Caco-2 (cell line): ENCODE data around the gene URI1. TPM values are rescaled to one million over a fixed set of nuclear protein-coding genes. Genes with fewer than 3 reads are reported as not detected.
"Not testable (repeated sequence)": the region's sequence is repeated elsewhere in the genome, so short reads cannot be mapped to it uniquely, and the experiment has no call there.

Experiments used
- BruUV-seq: library from RNA; stranded (reverse); fragments of 400-500 nt; replicated peaks from 2 replicates; lab custom pipeline; 2021; lab: Mats Ljungman, UMichigan
- CTCF ChIA-PET: fragments of 300-600 bp; sonication (Branson Sonifier 250); formaldehyde crosslinking; loops from one replicate; lab custom pipeline; 2022; ENCODE audit warnings: antibody characterized with exemption; lab: Charles Lee
- POLR2A ChIA-PET: fragments of 300-600 bp; sonication (Branson Sonifier 250); formaldehyde crosslinking; loops from one replicate; lab custom pipeline; 2022; ENCODE audit warnings: antibody characterized with exemption; lab: Charles Lee
- DNase-seq, 2 experiments: peaks; one replicate each; pipeline versions ENCODE4 v3.0.0 to v3.0.0-alpha.2; 2020 to 2022
- H3K27me3 ChIP-seq: replicated peaks from 2 replicates; pipeline ENCODE4 v1.6.0; 2011; ENCODE audit warnings: low read length; ENCODE audit not compliant: control insufficient read depth, insufficient read depth
- H3K36me3 ChIP-seq: 2 replicates; pipeline ENCODE4 v1.5.1; 2011; ENCODE audit warnings: low read length; ENCODE audit not compliant: control insufficient read depth, insufficient read depth
- H3K4me1 ChIP-seq: fragments of 250-450 bp; sonication (Bioruptor Pico); 2 replicates; pipeline ENCODE4 v1.5.1; 2020; ENCODE audit warnings: mild to moderate bottlenecking
- H3K4me3 ChIP-seq: 2 replicates; pipeline ENCODE4 v1.5.1; 2011; ENCODE audit warnings: low read depth, mild to moderate bottlenecking, control low read depth, low read length
- H3K9me3 ChIP-seq: fragments of 250-450 bp; sonication (Bioruptor Pico); 2 replicates; pipeline ENCODE4 v1.5.1; 2020; ENCODE audit warnings: mild to moderate bottlenecking, moderate library complexity
- H3K27ac Mint-ChIP-seq: one replicate; pipeline ENCODE4 v1.8.0; 2022; ENCODE audit warnings: mixed read lengths; ENCODE audit not compliant: unreplicated experiment
- H3K27me3 Mint-ChIP-seq: one replicate; pipeline ENCODE4 v1.8.0; 2022; ENCODE audit warnings: mixed read lengths; ENCODE audit not compliant: insufficient read depth, unreplicated experiment
- H3K36me3 Mint-ChIP-seq: one replicate; pipeline ENCODE4 v1.8.0; 2022; ENCODE audit warnings: mild to moderate bottlenecking, mixed read lengths; ENCODE audit not compliant: insufficient read depth, unreplicated experiment
- H3K4me1 Mint-ChIP-seq: one replicate; pipeline ENCODE4 v1.8.0; 2022; ENCODE audit warnings: low read depth, mixed read lengths; ENCODE audit not compliant: unreplicated experiment
- H3K4me3 Mint-ChIP-seq: one replicate; pipeline ENCODE4 v1.8.0; 2022; ENCODE audit warnings: mild to moderate bottlenecking, moderate library complexity, mixed read lengths; ENCODE audit not compliant: unreplicated experiment
- H3K9me3 Mint-ChIP-seq: one replicate; pipeline ENCODE4 v1.8.0; 2022; ENCODE audit warnings: mixed read lengths; ENCODE audit not compliant: unreplicated experiment
- CTCF ChIP-seq, 2 experiments: fragments of 200-600 bp in 1 of 2; IDR thresholded peaks; 1 replicate in 1 of 2; 2 replicates in 1 of 2; pipeline versions ENCODE4 v1.5.1 to v1.8.0; 2011 to 2022; ENCODE audit warnings: antibody characterized with exemption in 1 of 2, control low read depth in 1 of 2, inconsistent platforms in 1 of 2, low read depth in 1 of 2, low read length in 1 of 2, mild to moderate bottlenecking in 1 of 2, moderate library complexity in 1 of 2; ENCODE audit not compliant: insufficient read depth in 1 of 2, severe bottlenecking in 1 of 2, unreplicated experiment in 1 of 2
- intact Hi-C: fragments of 100-400 bp; cut with micrococcal nuclease; formaldehyde crosslinking; loops from one replicate; pipeline ENCODE4 v1.10.0; 2022; ENCODE audit not compliant: unreplicated experiment
- total RNA-seq: library from RNA; stranded (reverse); gene quantifications from 2 replicates; pipeline ENCODE4 v1.2.3, GENCODE V29; 2022

The URI1 gene
- total RNA-seq, 1 experiment from 2014 or later: 59.5 TPM

DNA sequence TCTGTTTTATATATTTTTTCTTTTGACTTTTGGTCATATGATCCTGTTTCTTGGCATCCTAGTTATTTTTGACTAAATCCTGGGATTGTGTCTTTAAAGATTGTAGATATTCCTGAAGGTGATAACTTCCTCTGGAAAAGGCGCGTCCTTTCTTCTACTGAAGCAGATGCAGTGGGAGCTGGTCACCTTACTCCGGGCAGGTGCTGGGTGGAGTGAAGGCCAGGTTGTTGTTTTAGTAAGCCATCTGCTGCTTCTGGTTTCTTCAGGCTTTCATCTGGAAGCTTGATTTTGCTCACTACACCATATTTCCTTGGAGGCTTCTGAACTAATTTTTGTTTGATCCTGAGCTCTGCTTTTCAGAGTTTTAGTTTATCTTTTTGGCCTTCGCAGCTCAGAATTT, 21.5 kb downstream of the URI1 start:
- no peak for TF ChIP-seq CTCF (IDR thresholded peaks at IDR 0.05; ENCODE audit: insufficient read depth in 1 of 2, low read depth in 1 of 2, low read length in 1 of 2, severe bottlenecking in 1 of 2, unreplicated experiment in 1 of 2)
- no peaks in the 10 kb centered on the region for H3K9me3 Mint-ChIP-seq

DNA sequence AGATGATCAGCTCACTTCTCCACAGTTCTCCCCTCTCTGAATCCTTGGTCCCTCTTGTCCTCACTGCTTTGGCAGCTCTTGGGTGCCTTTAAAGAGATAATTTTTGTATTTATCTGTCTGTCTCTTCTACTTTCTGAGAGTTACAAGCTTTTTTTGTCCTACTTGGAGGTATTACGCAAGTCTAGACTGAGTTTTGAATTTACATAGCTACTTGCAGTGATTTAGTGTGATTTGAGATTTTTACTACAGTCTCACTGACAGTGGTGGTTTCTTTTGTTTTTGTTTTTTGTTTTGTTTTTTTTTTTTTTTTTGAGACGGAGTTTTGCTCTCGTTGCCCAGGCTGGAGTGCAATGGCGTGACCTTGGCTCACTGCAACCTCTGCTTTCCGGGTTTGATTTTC, 22.1 kb downstream of the URI1 start:
- intact Hi-C loops: no loop called here
- Mint-ChIP-seq H3K36me3 (no peaks in the 10 kb centered on the region), H3K4me3 (no peak overlapping the region), H3K9me3 (no peaks in the 10 kb centered on the region), H3K27me3 (no peaks in the 10 kb centered on the region), H3K4me1 (peaks cover 7% of the 10 kb centered on the region), H3K27ac (no peak overlapping the region)
- H3K27me3 ChIP-seq: no peaks in the 10 kb centered on the region
- POLR2A ChIA-PET: interaction anchor here (0.7 kb wide), 1 partner anchor 21 kb away, joined by 4 read pairs; no protein-coding TSS in a partner anchor
- no peak for DNase-seq
- H3K4me3 ChIP-seq: no peak overlapping the region
- no peaks in the 10 kb centered on the region for H3K36me3 ChIP-seq
- no TSS peak for BruUV-seq
- H3K9me3 ChIP-seq: no peaks in the 10 kb centered on the region
- CTCF ChIA-PET: interaction anchor here (0.6 kb wide), 1 partner anchor 24 kb away, joined by 3 read pairs; no protein-coding TSS in a partner anchor
- TF ChIP-seq CTCF (IDR thresholded peaks at IDR 0.05; ENCODE audit: insufficient read depth in 1 of 2, low read depth in 1 of 2, low read length in 1 of 2, severe bottlenecking in 1 of 2, unreplicated experiment in 1 of 2): no peak
- no peaks in the 10 kb centered on the region for H3K4me1 ChIP-seq

More for the DNA sequence above, 21.5 kb downstream of the URI1 start:
- CTCF ChIA-PET: no interaction called here
- H3K9me3 ChIP-seq: no peaks in the 10 kb centered on the region
- H3K4me1 ChIP-seq: no peaks in the 10 kb centered on the region
- no peaks in the 10 kb centered on the region for H3K36me3 ChIP-seq
- BruUV-seq: no TSS peak
- Mint-ChIP-seq H3K27ac (no peak overlapping the region), H3K36me3 (no peaks in the 10 kb centered on the region), H3K27me3 (no peaks in the 10 kb centered on the region), H3K4me1 (peaks cover 7% of the 10 kb centered on the region), H3K4me3 (no peak overlapping the region)
- DNase-seq: no peak
- H3K27me3 ChIP-seq: no peaks in the 10 kb centered on the region
- POLR2A ChIA-PET: interaction anchor here (0.7 kb wide), 1 partner anchor 21 kb away, joined by 4 read pairs; no protein-coding TSS in a partner anchor
- intact Hi-C loops: no loop called here
- no peak overlapping the region for H3K4me3 ChIP-seq

DNA sequence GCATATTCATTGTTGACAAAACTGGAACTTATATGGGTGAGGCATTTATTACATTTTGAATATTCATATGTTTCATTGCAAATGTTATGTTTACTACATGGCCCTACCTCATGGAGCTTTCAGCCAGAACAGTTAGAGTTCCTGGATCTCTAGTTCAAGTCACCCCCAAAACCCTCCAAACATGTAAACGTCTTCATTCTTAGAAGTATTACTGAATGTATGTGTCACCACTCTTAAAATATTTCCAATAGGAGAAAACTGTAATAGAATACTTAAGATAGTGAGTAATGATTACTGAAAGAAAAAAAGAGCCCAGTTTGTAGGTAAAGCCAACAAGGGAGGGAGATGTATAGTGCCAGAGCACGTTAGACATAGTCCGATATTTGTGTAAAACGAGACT, 23.5 kb downstream of the URI1 start:
- CTCF ChIA-PET: no interaction called here

GRCh38 chr19:29966142-29966541, 24.1 kb downstream of the URI1 start:
- intact Hi-C loops, H3K36me3 ChIP-seq, BruUV-seq, H3K36me3 Mint-ChIP-seq, H3K27me3 Mint-ChIP-seq, POLR2A ChIA-PET, CTCF ChIA-PET, H3K4me3 ChIP-seq, H3K9me3 Mint-ChIP-seq, H3K4me1 ChIP-seq, H3K4me1 Mint-ChIP-seq, H3K27ac Mint-ChIP-seq, H3K9me3 ChIP-seq, H3K27me3 ChIP-seq, DNase-seq, H3K4me3 Mint-ChIP-seq: not testable (repeated sequence)

More for the DNA sequence above, 23.5 kb downstream of the URI1 start:
- intact Hi-C loops: no loop called here
- H3K9me3 Mint-ChIP-seq: no peaks in the 10 kb centered on the region
- H3K4me3 Mint-ChIP-seq: no peak overlapping the region
- DNase-seq: no peak
- no peaks in the 10 kb centered on the region for H3K36me3 ChIP-seq
- H3K4me3 ChIP-seq: no peak overlapping the region
- H3K4me1 ChIP-seq: no peaks in the 10 kb centered on the region
- H3K4me1 Mint-ChIP-seq: peaks cover 7% of the 10 kb centered on the region
- H3K27ac Mint-ChIP-seq: no peak overlapping the region
- no peak for TF ChIP-seq CTCF (IDR thresholded peaks at IDR 0.05; ENCODE audit: insufficient read depth in 1 of 2, low read depth in 1 of 2, low read length in 1 of 2, severe bottlenecking in 1 of 2, unreplicated experiment in 1 of 2)
- POLR2A ChIA-PET: no interaction called here
- no peaks in the 10 kb centered on the region for H3K9me3 ChIP-seq
- no TSS peak for BruUV-seq
- H3K36me3 Mint-ChIP-seq: no peaks in the 10 kb centered on the region
- H3K27me3 ChIP-seq: no peaks in the 10 kb centered on the region
- H3K27me3 Mint-ChIP-seq: no peaks in the 10 kb centered on the region
